ENCODE results near the gene DACT1.

DACT1 gene

DNA sequence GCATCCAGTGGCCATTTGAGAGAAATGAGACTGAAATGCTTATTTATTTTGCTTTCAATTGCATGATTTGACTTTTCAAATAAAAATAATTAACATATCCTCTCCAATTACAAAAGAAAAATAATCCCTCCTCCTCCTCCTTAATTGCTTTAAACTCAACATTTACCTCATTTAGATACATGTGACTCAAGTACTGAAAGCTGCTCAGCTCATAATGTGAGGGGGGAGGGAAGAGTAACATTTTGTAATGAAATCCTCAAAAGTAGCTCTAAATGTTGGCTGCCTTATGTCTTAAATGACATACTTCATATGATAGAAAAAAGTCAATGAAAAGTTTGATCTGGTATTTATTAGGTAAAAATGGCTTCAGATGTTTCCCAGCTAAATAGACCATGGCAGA, 29.0 kb downstream of the DACT1 start:
- DNase-seq, result no peak

DNA sequence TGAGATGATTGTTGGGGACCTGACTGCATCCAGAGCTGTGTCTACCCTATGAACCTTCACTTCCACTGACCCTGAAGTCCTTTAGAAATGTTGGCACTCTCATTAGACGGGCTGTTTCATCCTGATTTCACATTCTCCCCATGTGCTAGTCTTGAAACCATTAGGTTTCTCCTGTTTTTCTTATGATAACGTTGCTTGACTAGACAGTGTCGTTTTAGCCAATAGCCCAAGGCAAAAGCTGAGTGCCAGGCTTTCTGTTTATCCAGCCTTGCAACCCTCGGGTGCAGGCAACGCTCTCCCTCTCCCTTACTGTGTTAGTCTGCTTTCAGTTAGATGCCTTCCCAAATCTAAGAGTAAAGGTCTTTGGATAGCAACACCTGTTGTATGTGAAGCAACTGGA, 30.1 kb downstream of the DACT1 start:
- DNase-seq, result no peak

DNA sequence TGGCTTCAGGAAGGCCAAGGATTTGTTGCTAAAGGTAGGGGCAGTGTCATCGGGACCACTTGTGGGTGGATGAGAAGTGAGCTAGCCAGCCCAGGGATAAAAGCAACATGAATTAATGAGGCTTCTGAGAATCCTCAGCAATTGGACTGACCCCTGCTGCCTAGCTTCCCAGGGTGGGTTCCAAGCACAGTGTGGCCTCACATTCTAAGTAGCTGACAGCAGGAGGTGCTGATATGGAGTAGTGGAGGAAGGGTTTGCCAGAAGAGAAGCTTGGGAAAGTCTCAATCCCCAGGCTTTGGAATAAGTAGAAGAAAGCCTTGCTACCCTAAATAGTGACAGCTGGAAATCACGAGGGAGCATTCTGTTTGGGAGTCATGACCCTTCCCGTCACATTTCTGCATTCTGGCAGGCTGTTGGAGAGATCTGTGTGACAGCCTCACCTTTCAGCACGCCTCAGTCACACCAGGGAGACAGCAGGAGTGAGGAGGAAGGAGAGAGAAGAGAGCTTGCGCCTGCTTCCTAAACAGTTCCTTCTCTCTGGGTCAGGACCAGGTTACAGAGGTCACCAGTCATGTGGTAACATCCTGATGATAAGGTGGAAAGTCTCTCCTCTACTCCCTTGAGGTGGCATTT, 31.2 kb downstream of the DACT1 start:
- no peak for DNase-seq

DNA sequence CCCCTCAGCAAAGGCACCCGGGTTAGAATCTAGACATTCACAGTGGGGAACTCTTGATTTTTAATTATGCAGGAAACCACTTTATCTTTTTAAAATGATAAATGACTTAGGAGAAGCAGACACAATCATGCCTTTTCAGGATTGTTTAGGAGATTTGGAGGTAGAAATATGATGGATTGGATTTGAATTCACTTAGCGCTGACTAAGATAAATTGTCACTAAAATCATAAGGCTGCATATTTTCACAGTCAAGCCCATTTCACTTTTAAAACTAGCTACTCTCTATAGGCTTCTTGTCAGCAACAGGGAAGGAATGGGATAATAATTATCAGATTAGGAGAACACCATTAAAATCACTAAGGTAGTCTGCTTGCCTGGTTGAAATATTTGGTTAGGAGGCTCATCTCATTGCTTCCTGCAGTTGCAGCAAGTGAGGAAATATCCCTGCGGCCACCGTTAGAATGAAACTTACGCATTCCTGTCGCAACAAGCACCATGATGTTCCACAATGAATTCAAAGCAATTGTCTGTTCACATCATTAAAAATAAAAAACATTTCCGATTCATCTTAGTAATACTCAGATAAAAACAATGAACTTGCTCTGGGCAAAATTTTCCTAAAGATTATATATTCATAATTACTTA, 31.9 kb downstream of the DACT1 start:
- DNase-seq, result no peak

DNA sequence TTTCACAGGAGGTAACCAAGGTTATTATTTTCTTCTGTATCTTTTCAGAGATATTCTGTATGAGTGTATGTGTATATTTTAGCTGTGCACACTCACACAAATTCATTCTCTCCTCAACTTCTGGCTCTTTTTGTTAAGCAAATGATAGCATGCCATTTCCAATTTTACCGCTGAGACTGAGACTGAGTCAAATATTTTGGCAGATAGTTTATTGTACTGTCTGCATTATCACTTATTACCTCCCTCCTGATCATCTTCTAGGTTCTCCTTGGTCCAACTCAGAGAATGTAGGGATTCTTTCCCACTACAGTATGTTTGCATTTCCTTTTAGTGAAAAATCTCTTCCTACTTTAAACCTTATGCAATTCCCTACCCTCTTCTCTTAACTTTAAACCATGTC, 33.3 kb downstream of the DACT1 start:
- no peak for DNase-seq

DNA sequence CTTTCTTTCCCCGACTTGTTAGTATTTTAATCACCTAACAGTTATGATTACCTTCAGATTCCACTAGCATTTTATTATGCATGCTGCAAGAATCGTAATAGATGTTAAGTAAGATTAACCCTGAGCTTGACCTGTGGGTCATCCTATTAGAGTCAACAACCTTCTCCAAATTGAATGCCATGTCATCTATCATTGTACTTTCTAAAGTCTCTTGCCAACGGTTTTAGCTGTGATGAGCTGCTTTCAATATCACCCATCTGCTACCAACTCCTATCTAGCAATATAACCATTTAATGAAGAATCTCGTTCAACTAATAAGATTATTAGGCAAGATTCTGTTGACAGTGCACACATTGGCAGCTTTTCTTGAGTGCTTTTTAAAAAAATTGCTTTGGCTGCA, 33.7 kb downstream of the DACT1 start:
- DNase-seq, result no peak

DNA sequence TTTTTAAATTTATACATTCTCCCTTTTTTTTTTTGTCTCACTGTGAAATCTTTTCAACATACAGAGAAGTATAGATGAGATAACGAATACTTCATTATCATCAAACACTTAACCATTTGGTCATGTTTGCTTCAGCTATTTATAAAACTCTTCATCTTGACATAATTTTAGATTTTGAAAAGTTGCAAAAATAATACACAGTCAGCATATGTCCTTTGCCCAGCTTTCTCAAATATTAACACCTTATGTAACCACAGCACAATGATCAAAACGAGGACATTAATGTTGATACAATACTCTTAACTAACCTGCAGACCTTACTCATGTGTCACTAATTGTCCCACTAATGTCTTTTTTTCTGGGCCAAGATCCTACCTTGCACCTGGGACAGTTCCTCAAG, 36.0 kb downstream of the DACT1 start:
- DNase-seq, result no peak

DNA sequence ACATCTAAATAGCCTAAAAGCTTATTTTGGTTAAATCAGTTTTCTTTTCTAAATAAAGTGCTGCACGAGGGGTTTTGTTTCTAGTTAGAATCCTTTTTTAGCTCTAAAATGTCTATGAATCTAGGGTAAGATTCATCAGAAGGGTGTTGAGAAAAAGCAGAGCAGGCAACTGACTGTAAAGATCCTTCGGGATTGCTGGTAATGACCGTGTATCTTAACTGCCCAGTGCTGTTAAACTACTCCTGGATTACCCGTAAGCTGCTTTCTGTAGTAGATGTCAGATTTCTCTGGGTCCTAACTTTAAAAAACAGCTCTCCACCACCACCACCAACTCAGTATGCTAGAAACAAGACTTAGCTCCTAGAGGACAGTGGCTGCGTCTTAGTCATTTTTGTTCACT, 39.2 kb downstream of the DACT1 start:
- DNase-seq, result no peak

DNA sequence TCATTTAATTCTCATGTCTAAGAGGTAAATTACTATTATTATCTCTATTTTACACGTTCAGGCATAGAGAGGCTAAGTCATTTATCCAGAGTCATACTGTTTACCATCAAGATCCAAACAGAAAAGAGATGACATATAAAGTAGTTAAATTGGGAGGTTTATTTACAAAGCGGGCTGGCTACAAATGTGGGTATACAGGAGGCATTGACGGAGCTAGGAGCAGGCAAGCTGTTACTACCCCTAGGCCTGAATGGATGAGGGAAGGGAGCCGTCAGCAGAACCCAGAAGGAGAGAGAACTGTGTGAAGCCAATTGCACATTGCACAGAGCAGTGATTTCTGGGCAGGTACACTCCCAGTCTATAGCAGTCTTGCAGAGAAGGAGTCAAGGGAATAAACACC, 39.8 kb downstream of the DACT1 start:
- DNase-seq, result no peak

DNA sequence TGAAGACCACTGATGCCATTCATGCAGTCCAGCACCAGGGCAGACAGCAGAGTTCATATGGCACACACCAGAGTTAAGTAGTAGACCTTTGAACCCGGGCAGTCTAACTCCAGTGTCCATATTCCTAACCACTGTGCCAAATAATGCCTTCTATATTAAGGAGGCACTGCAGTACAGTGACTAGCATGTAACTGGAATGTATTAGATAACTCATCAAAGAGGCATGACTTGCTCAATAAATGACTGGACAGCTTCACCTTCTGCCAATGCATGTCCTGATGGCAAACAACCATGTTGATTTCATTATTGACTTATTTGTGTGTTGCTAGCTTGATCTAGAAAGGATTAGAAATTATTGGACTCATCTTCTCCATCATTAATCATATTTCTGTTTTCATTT, 40.2 kb downstream of the DACT1 start:
- DNase-seq, result no peak

DNA sequence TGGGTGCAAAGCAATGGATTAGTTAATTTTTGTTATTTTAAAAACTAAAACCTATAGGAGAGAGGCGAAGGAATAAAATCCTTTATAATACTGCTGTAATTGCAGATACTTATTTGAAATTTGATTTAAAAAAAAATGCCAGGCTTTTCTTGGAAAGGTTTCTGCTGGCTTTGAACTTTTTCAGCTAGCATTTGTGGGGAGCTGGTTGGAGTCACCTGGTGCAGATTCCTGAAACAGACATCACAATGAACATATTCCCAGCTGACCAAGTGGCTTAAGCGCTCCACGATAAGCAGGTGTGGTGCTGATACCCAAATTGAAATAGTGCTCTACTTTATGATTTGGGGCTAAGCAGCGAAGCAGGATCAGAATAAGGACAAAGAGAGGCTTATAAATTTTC, 42.9 kb downstream of the DACT1 start:
- no peak for DNase-seq

DNA sequence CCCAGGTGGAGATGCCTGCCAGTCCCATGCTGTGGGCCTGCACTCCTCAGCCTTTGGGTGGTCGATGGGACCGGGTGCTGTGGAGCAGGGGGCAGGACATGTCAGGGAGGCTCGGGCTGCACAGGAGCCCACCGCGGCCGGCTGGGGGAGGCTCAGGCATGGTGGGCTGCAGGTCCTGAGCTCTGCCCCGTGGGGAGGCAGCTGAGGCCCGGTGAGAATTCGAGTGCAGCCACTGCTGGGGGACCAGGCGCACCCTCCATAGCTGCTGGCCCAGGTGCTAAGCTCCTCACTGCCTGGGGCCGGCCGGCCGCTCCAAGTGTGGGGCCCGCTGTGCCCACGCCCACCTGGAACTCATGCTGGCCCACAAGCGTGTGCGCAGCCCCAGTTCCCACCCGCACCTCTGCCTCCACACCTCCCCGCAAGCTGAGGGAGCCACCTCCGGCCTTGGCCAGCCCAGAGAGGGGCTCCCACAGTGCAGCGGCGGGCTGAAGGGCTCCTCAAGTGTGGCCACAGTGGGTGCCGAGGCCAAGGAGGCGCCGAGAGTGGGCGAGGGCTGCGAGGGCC, 49.6 kb downstream of the DACT1 start:
- no peak for DNase-seq

DNA sequence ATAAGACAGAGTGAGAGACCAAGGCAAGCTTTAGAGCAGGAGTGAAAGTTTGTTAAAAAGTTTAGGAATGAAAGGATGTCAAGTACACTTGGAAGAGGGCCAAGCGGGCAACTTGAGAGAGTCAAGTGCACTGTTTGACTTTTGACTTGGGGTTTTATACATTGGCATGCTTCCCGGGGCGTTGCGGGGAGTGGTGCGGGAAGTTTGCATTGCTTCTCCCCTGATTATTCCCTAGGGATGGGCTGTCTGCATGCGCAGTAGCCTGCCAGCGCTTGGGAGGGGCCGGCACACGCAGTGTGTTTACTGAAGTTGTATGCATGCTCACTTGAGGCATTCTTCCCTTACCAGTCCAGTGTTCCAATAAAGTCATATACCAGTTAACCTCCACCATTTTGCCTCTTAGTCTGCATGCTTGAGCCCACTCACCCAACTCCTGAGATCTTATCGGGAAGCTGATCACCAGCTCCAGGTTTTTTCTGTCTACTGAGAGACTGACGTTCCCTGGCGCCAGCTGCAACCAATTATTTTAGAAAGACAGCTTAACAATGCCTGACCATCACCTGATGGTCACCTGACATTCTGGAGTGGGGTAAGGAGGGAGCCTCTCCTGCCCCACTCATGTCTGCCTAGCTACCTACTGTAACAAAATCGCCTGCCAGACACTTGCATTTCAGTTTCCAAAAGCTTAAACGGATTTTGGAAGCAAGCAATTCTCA, 53.2 kb downstream of the DACT1 start:
- DNase-seq, result no peak

DNA sequence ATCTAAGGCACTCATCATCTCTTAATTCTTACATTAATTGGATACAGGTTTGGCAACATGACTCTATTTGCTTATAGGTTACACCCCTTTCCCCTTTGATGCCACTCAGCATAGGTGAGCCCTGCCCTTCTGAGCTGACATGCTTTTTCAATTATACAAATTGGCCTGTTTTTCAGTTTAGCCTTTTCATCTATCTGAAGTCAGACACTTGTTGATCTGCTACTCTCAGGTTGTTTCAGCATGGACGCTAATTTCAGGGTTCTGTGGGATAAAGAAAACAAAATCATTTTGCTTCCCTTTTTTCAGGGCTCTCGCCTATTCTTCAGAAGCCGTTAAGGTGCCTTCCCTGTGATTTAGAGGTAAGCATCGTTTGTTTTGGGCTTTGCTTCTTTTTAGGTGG, 55.3 kb downstream of the DACT1 start:
- no peak for DNase-seq

DNA sequence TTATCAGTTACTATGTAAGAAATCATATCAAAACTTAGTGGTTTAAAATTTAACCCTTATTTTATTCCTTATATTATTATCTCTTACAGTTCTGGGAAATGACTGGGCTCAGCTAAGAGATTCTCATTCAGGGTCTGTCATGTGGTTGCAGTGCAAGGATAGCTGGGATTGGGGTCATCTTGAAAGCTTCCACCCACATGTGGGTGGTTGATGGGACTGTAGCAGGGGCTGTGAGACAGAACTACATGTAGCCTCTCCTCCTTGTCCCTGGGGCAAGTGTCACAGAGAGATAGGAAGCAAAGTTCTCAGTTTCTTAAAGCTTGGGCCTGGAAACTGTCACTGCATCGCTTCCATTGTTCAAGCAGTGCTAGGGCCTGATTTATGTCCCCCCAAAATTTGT, 57.8 kb downstream of the DACT1 start:
- DNase-seq, result no peak

DNA sequence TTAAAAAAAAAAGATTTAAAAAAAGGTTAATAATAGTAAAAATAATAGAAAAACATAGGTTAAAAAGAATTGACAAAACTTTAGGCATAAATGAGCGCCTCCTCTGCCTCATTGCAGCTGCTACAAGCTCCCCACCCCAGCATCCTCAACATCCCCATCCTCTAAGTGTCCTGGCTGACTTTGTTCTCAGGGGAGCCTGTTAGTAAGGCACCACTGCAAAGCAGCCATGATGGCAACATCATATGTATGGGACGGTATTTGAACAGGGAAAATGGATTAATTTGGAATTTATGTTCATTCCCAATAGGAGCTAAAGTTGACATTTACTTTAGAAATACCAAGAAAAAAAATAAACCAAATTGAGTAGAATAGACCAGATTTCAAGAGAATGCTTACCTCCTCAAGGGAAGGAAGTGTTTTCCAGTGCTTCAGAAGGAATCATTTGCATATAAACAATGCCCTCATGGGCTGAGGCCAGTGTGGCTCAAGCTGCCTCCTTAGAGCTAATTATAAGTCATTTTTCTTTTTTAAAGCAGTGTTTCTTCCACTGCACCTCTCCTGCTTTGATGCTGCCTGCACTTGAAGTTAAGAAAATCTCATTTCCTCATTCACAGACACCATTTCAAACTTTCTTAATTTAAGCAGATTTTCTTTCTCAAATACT, 59.6 kb downstream of the DACT1 start:
- DNase-seq, result no peak
